Measurements from ENCODE around the gene CNKSR3. TPM values are rescaled to one million over a fixed set of nuclear protein-coding genes. Genes with fewer than 3 reads are reported as not detected.

CNKSR3 gene
- total RNA-seq, 2 experiments from 2014 or later: not detected

GRCh38 chr6:154370545-154370944 is 139.9 kb downstream of the CNKSR3 start:
- Mint-ChIP-seq H3K9me3 (ENCODE audit: insufficient read depth) (no peaks in the 10 kb centered on the region), H3K4me1 (ENCODE audit: low read depth) (no peaks in the 10 kb centered on the region), H3K27me3 (ENCODE audit: low read depth) (no peaks in the 10 kb centered on the region), H3K36me3 (ENCODE audit: low read depth) (no peaks in the 10 kb centered on the region), H3K4me3 (no peak overlapping the region), H3K27ac (no peak overlapping the region)
- CTCF ChIA-PET: interaction anchor here (0.6 to 3.3 kb wide), 21 partner anchors 9 to 422 kb away, joined by 3 to 24 read pairs (median 4); no protein-coding TSS in a partner anchor
- DNase-seq (peak; percentile 39), ATAC-seq (no peak)
- POLR2A ChIA-PET: no interaction called here

GRCh38 chr6:154367839-154368695 is 142.4 kb downstream of the CNKSR3 start:
- ATAC-seq (no peak), DNase-seq (no peak)
- Mint-ChIP-seq H3K27me3 (ENCODE audit: low read depth) (no peaks in the 10 kb centered on the region), H3K4me1 (ENCODE audit: low read depth) (no peaks in the 10 kb centered on the region), H3K27ac (no peak overlapping the region), H3K36me3 (ENCODE audit: low read depth) (no peaks in the 10 kb centered on the region), H3K9me3 (ENCODE audit: insufficient read depth) (no peaks in the 10 kb centered on the region), H3K4me3 (no peak overlapping the region)
- ChIA-PET CTCF (no interaction called here), POLR2A (no interaction called here)

GRCh38 chr6:154367336-154367735 is 143.1 kb downstream of the CNKSR3 start:
- no peak overlapping the region for H3K27ac Mint-ChIP-seq
- DNase-seq (no peak), ATAC-seq (no peak)
- H3K36me3 Mint-ChIP-seq (ENCODE audit: low read depth): no peaks in the 10 kb centered on the region
- H3K4me1 Mint-ChIP-seq (ENCODE audit: low read depth): no peaks in the 10 kb centered on the region
- H3K27me3 Mint-ChIP-seq (ENCODE audit: low read depth): no peaks in the 10 kb centered on the region
- CTCF ChIA-PET: no interaction called here
- no peaks in the 10 kb centered on the region for H3K9me3 Mint-ChIP-seq (ENCODE audit: insufficient read depth)
- no peak overlapping the region for H3K4me3 Mint-ChIP-seq
- POLR2A ChIA-PET: no interaction called here

- Mint-ChIP-seq H3K4me1 (ENCODE audit: low read depth) (peaks cover 16% of the 10 kb centered on the region), H3K27ac (no peak overlapping the region), H3K4me3 (no peak overlapping the region), H3K9me3 (ENCODE audit: insufficient read depth) (no peaks in the 10 kb centered on the region), H3K36me3 (ENCODE audit: low read depth) (no peaks in the 10 kb centered on the region), H3K27me3 (ENCODE audit: low read depth) (no peaks in the 10 kb centered on the region)
- ChIA-PET CTCF (no interaction called here), POLR2A (no interaction called here)
- ATAC-seq (no peak), DNase-seq (no peak)
These were observed 146.7 kb downstream of the CNKSR3 start for GRCh38 chr6:154363821-154364220.

- DNase-seq (no peak), ATAC-seq (no peak)
- H3K4me3 Mint-ChIP-seq: no peak overlapping the region
- no peaks in the 10 kb centered on the region for H3K36me3 Mint-ChIP-seq (ENCODE audit: low read depth)
- H3K27ac Mint-ChIP-seq: no peak overlapping the region
- ChIA-PET POLR2A (no interaction called here), CTCF (interaction anchor here (1.3 kb wide), 1 partner anchor 9 kb away, joined by 5 read pairs; no protein-coding TSS in a partner anchor)
- H3K9me3 Mint-ChIP-seq (ENCODE audit: insufficient read depth): no peaks in the 10 kb centered on the region
- H3K27me3 Mint-ChIP-seq (ENCODE audit: low read depth): no peaks in the 10 kb centered on the region
- H3K4me1 Mint-ChIP-seq (ENCODE audit: low read depth): peaks cover 17% of the 10 kb centered on the region
These were observed 149.0 kb downstream of the CNKSR3 start for GRCh38 chr6:154361476-154361875.

GRCh38 chr6:154360476-154360875 is 150.0 kb downstream of the CNKSR3 start:
- no peak overlapping the region for H3K27ac Mint-ChIP-seq
- DNase-seq (no peak), ATAC-seq (no peak)
- H3K4me3 Mint-ChIP-seq: no peak overlapping the region
- CTCF ChIA-PET: no interaction called here
- H3K4me1 Mint-ChIP-seq (ENCODE audit: low read depth): peaks cover 25% of the 10 kb centered on the region
- POLR2A ChIA-PET: no interaction called here
- H3K9me3 Mint-ChIP-seq (ENCODE audit: insufficient read depth): no peaks in the 10 kb centered on the region
- no peaks in the 10 kb centered on the region for H3K36me3 Mint-ChIP-seq (ENCODE audit: low read depth)
- H3K27me3 Mint-ChIP-seq (ENCODE audit: low read depth): no peaks in the 10 kb centered on the region

- ChIA-PET POLR2A (interaction anchor here (0.7 kb wide), 1 partner anchor 437 kb away, joined by 3 read pairs; no protein-coding TSS in a partner anchor), CTCF (no interaction called here)
- H3K4me3 Mint-ChIP-seq: no peak overlapping the region
- no peaks in the 10 kb centered on the region for H3K36me3 Mint-ChIP-seq (ENCODE audit: low read depth)
- H3K27me3 Mint-ChIP-seq (ENCODE audit: low read depth): no peaks in the 10 kb centered on the region
- DNase-seq (no peak), ATAC-seq (no peak)
- no peaks in the 10 kb centered on the region for H3K9me3 Mint-ChIP-seq (ENCODE audit: insufficient read depth)
- H3K4me1 Mint-ChIP-seq (ENCODE audit: low read depth): peaks cover 30% of the 10 kb centered on the region
- H3K27ac Mint-ChIP-seq: no peak overlapping the region
These were observed 150.8 kb downstream of the CNKSR3 start for GRCh38 chr6:154359679-154360078.

GRCh38 chr6:154359161-154359574 is 151.3 kb downstream of the CNKSR3 start:
- H3K36me3 Mint-ChIP-seq (ENCODE audit: low read depth): no peaks in the 10 kb centered on the region
- H3K27ac Mint-ChIP-seq: peak overlapping the region; percentile 23
- H3K27me3 Mint-ChIP-seq (ENCODE audit: low read depth): no peaks in the 10 kb centered on the region
- no peak for DNase-seq
- peak overlapping the region; percentile 7 for H3K4me3 Mint-ChIP-seq
- peak; percentile 53 for ATAC-seq
- ChIA-PET POLR2A (interaction anchor here (0.7 kb wide), 1 partner anchor 438 kb away, joined by 3 read pairs; no protein-coding TSS in a partner anchor), CTCF (no interaction called here)
- H3K9me3 Mint-ChIP-seq (ENCODE audit: insufficient read depth): no peaks in the 10 kb centered on the region
- peaks cover 34% of the 10 kb centered on the region for H3K4me1 Mint-ChIP-seq (ENCODE audit: low read depth)

GRCh38 chr6:154358019-154358545 is 152.4 kb downstream of the CNKSR3 start:
- ATAC-seq (no peak), DNase-seq (no peak)
- Mint-ChIP-seq H3K27me3 (ENCODE audit: low read depth) (no peaks in the 10 kb centered on the region), H3K36me3 (ENCODE audit: low read depth) (no peaks in the 10 kb centered on the region), H3K27ac (no peak overlapping the region), H3K4me1 (ENCODE audit: low read depth) (peaks cover 37% of the 10 kb centered on the region), H3K9me3 (ENCODE audit: insufficient read depth) (no peaks in the 10 kb centered on the region), H3K4me3 (no peak overlapping the region)
- POLR2A ChIA-PET: no interaction called here
- CTCF ChIA-PET: no interaction called here

GRCh38 chr6:154356690-154357089 is 153.8 kb downstream of the CNKSR3 start, which contains the start of gene IPCEF1:
IPCEF1 (minus strand) TSS chr6:154356803; CDS start chr6:154265947, 90,856 bp downstream.
- Mint-ChIP-seq H3K27ac (no peak within 1 kb of the TSS), H3K27me3 (ENCODE audit: low read depth) (no peaks in the 10 kb centered on the region), H3K9me3 (ENCODE audit: insufficient read depth) (no peaks in the 10 kb centered on the region), H3K4me1 (ENCODE audit: low read depth) (peaks cover 41% of the 10 kb centered on the region), H3K4me3 (no peak within 1 kb of the TSS), H3K36me3 (ENCODE audit: low read depth) (no peaks in the 10 kb centered on the region)
- DNase-seq (no peak), ATAC-seq (no peak)
- POLR2A ChIA-PET: no interaction called here
- CTCF ChIA-PET: no interaction called here

GRCh38 chr6:154356113-154356512 is 154.4 kb downstream of the CNKSR3 start:
- POLR2A ChIA-PET: no interaction called here

GRCh38 chr6:154354265-154354777 is 156.2 kb downstream of the CNKSR3 start:
- peaks cover 32% of the 10 kb centered on the region for H3K4me1 Mint-ChIP-seq (ENCODE audit: low read depth)
- ChIA-PET CTCF (interaction anchor here (1.0 kb wide), 1 partner anchor 17 kb away, joined by 4 read pairs; no protein-coding TSS in a partner anchor), POLR2A (no interaction called here)
- H3K27ac Mint-ChIP-seq: no peak overlapping the region
- no peak overlapping the region for H3K4me3 Mint-ChIP-seq
- DNase-seq (no peak), ATAC-seq (no peak)
- H3K36me3 Mint-ChIP-seq (ENCODE audit: low read depth): no peaks in the 10 kb centered on the region
- H3K27me3 Mint-ChIP-seq (ENCODE audit: low read depth): no peaks in the 10 kb centered on the region
- H3K9me3 Mint-ChIP-seq (ENCODE audit: insufficient read depth): no peaks in the 10 kb centered on the region

More at GRCh38 chr6:154356113-154356512, 154.4 kb downstream of the CNKSR3 start:
- ATAC-seq (no peak), DNase-seq (no peak)
- no peaks in the 10 kb centered on the region for H3K27me3 Mint-ChIP-seq (ENCODE audit: low read depth)
- CTCF ChIA-PET: no interaction called here
- no peaks in the 10 kb centered on the region for H3K36me3 Mint-ChIP-seq (ENCODE audit: low read depth)
- H3K4me1 Mint-ChIP-seq (ENCODE audit: low read depth): peaks cover 42% of the 10 kb centered on the region
- no peak overlapping the region for H3K4me3 Mint-ChIP-seq
- H3K27ac Mint-ChIP-seq: no peak overlapping the region
- H3K9me3 Mint-ChIP-seq (ENCODE audit: insufficient read depth): no peaks in the 10 kb centered on the region

All from activated CD8-positive, alpha-beta T cell treated with anti-CD3 and anti-CD28 coated beads, Interleukin-2, amount 10 ng/mL, durations not matched to agents 7 days and 5 days (primary cell).